ENCODE data around the gene ST3GAL4.
"Not testable (repeated sequence)": the region's sequence is repeated elsewhere in the genome, so short reads cannot be mapped to it uniquely, and the experiment has no call there.

ST3GAL4 gene

GRCh38 chr11:126366064-126366822, 10.8 kb downstream of the ST3GAL4 start:
- DNase-seq = no peak

GRCh38 chr11:126366823-126367654, 11.6 kb downstream of the ST3GAL4 start:
- not testable (repeated sequence) for DNase-seq

DNA sequence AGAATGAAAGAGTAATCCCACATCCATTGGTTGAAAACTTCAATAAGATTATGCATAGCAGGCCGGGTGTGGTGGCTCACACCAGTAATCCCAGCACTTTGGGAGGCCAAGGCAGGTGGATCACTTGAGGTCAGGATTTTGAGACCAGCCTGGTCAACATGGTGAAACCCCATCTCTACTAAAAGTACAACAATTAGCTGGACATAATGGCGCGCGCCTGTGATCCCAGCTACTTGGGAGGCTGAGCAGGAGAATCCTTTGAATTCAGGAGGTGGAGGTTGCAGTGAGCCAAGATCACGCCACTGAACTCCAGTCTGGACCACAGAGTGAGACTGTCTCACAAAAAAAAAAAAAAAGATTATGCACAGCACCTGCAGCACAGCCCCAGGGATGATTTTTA, 12.3 kb downstream of the ST3GAL4 start:
- not testable (repeated sequence) for DNase-seq

DNA sequence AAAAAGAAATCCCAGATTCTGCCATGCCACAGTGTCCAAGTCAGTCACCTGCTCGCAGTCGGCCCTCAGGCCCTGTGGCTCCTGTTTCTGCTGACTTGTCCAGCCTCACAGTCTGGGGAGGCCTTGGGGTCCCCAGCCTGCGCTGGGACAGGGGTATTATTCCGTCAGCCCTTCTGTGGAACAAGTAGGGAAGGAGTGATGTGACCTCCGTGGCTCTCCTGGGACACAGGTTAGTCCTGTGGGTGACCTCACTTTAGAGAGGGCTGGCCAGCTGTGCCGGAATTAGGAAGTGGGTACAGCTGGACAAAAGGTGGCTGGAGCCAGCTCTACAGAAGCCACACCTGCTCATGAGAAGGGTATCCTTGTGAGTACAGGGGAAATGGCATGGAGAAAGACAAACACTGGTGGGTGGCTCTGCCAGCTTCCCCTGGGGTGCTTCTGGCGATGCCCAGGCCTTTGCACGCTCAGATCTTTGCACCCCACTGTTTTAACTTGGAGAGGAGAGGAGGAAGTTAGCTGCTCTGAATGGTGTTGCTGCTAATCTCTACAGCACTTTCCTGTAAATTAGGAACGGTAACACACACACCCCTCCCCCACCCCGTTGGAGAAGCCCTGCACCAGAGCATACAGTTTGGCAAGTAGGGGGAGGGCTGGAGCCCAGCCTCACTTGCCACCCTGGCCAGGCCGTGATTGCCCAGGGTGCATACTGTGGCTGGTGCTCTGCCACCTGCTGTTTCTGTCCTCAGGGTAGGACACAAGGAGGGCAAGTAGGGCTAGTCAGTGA, 13.0 kb downstream of the ST3GAL4 start:
- not testable (repeated sequence) for DNase-seq

DNA sequence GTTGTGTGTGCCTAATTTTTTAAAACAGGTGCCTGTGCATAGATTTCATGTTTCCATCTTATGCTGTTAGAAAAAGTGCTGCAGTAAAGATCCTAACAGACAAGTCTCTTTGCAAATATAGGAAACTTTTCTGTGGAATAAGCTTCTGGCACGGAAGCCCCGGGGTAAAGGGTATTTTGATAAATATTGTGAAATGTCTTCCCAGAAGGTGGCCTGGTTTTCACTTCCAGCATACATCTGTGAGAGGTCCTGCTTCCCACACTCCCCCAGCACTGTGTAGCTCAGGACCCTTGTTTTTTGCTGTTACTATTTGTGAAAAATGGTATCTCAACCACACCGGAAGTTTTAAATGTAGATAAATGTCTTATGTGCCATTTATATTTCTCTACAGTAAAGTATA, 14.5 kb downstream of the ST3GAL4 start:
- no peak for DNase-seq

DNA sequence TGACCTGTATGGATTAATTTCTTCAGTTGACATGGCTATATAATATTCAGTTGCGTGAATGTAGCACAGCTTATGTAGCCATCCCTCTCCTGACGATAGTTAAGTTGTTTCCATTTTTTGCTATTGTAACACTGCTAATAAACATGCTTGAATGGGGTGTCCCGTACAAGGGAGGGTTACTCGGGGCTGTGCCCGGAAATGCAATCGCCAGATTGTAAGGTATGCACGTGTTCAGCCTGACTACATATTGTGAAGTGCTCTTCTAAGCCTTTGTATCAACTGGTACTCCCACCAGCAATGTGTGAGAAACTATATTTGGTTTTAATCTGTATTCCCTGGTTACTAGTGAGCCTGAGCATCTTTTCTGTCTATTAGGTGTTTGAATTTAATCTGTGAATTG, 16.1 kb downstream of the ST3GAL4 start:
- DNase-seq = no peak

DNA sequence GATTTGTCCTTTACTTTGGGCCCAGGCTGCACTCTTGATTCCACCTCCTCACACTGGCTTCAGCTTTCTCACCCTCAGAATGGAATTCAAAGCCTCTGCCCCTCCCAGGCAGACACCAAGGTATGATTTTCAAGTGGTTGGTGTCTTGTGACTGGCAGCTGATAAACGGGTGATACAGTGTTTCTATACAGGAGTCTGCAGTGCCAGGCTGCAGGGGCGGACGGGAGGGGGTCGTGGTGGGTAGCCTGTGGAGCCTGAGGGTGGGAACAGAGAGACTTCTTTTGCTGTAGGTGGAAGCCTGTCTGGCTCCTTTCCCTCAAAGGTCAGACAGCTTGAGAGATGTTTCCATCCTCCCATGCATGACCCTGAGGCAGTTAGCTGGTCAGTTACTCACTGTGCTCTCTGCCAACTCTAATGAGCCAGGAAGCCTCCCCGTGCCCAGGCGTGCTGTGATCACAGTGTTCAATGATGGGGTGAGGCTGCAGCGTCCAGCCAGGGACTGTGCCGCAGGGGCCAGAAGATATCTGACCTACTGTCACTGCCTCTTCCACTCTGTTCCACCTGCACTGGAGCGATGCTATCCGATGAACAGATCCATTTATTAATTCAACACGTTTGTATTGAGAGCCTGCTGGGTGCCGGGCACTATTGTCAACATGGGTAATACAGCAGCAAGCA, 18.0 kb downstream of the ST3GAL4 start:
- not testable (repeated sequence) for DNase-seq

GRCh38 chr11:126374562-126375300, 19.2 kb downstream of the ST3GAL4 start:
- DNase-seq = not testable (repeated sequence)

- DNase-seq = no peak
Observed at GRCh38 chr11:126375726-126376125, 20.2 kb downstream of the ST3GAL4 start.

GRCh38 chr11:126378763-126379162, 23.3 kb downstream of the ST3GAL4 start:
- DNase-seq = no peak

DNA sequence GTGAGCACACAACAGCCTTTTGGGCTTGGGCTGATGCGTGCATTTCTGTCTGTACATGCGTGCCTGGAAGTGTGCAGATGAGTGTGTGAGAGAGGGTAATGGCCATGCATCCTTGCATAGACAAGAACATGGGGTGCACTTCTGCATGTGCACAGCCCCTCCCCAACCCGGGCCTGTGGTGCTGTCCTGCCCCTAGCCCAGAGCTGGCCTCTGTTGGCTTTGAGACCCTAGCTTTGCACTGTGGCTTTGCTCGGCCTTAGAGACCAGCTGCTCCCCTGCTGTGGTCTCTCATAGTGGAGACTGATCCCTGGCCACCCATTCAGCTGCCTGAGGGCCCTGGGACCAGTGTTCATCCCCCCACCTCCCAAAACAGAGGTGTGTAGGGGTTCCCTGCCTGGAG, 25.4 kb downstream of the ST3GAL4 start:
- no peak for DNase-seq

GRCh38 chr11:126381960-126382359, 26.5 kb downstream of the ST3GAL4 start:
- DNase-seq = not testable (repeated sequence)

DNA sequence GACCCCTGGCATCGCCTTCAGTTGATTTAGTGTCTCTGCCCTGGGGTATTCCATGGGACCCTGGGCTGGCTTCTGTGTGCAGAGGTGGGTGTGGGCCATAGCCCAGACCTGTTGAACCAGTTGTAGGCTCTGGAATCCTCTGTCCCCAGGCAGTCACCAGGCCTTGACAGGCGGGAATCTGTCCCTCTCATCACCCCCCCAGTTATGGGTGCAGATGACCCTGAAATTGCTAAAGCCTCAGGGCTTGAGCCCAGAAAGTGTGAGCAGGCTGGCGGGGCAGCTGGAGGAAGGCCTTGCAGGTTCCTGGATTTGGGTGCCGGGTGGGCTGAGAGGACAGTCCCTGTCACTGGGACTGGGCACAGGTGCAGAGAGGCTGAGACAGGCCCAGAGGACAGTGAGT, 27.2 kb downstream of the ST3GAL4 start:
- DNase-seq = not testable (repeated sequence)

DNA sequence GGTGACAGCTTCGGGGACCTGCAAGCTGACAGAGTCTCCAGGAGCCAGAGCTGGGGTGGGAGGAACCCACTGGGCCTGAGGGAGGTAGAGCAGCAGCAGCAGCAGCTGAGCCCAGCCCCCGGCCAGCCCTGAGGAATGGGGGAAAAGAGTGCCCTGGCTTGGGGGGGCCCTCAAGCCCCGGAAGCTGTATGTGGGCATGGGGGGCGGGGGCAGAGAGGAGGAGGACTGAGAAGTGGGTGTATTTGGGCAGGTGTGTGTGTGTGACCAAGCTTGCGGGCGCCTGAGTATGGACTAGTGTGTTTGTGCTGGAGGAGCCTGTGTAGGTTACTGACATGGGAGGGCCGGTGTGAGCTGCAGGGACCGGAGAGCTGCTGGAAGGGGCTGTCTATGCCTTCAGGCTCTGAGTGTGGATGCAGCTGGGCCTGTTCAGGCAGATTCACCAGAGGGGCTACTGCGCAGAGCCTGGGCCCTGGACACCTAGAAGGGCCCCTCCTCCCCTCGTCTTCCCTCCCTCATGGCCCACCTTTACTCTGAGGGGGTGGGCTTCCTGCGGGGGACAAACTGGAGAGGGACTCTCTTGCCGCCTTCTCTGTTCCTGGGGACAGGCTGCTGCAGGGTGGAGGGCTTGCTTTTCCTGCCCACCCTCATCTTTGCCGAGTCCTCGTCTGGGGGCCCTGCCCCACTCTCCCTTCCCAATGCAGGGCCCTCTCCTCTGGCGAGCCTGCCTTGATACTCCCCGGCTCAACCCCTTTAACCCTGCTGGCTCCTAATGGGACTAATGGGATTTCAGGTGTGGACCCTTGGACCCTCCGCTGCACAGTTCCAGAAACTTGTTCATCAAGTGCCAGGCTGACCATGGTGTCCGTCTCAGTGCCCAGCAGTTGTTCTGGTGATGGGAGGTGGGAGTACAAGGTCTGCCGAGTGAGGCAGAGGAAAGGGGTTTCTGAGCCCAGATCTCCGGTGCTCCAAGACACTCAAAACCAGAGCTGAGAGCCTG, 28.2 kb downstream of the ST3GAL4 start:
- no peak for DNase-seq

DNA sequence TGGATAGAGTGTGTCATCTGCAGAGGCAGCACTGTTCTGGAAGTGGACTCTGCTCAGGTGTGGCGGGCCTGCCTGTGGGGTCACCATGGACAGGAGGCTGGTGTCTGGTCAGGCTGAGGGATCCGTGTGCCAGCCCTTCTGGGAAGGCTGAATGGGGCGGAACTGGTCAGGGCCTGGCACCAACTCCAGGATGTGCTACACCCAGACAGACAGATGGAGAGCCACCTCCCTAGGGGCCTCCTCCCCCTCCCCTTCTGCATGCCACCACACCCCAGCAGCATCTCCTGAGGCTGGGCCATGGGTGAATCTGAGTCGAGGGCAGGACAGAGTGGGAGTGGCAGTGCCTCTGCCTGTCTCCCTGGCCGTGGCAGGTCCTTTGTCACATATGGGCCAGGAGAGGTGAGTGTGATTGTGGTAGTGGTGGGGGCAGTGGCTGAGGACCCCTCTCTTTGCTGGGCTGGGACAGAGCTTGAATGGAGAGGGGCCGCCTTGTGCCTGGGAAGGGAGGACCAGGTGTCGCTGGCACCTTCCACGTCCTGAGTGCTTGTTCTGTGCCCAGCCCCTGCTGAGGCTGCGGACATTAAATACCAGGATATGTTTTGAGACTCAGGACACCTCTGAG, 29.1 kb downstream of the ST3GAL4 start:
- no peak for DNase-seq

DNA sequence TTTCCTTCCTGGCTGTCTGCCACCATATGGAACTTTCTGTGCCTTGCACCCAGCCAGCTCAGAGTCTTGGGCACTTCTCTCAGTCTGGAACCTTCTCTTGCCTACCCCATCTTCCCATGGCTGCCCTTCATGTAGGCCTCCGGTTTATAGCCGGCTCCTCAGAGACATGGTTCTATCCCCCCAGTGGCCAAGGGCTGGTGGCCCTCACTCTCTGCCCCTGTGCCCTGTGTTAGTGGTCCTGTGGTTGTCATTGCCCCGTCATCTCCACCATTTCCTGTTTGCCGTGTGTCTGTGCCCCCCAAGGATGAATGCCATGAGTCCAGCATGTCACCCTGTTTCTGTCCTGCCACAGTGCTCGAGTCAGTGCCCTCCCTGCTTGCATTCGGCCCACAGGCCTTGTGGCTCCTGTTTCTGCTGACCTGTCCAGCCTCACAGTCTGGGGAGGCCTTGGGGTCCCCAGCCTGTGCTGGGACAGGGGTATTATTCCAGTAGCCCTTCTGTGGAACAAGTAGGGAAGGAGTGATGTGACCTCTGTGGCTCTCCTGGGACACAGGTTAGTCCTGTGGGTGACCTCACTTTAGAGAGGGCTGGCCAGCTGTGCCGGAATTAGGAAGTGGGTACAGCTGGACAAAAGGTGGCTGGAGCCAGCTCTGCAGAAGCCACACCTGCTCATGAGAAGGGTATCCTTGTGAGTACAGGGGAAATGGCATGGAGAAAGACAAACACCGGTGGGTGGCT, 30.7 kb downstream of the ST3GAL4 start:
- no peak for DNase-seq

DNA sequence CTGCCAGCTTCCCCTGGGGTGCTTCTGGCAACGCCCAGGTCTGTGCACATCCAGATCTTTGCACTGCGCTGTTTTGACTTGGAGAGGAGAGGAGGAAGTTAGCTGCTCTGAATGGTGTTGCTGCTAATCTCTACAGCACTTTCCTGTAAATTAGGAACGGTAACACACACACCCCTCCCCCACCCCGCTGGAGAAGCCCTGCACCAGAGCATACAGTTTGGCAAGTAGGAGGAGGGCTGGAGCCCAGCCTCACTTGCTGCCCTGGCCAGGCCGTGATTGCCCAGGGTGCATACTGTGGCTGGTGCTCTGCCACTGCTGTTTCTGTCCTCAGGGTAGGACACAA, 31.2 kb downstream of the ST3GAL4 start:
- not testable (repeated sequence) for DNase-seq

DNA sequence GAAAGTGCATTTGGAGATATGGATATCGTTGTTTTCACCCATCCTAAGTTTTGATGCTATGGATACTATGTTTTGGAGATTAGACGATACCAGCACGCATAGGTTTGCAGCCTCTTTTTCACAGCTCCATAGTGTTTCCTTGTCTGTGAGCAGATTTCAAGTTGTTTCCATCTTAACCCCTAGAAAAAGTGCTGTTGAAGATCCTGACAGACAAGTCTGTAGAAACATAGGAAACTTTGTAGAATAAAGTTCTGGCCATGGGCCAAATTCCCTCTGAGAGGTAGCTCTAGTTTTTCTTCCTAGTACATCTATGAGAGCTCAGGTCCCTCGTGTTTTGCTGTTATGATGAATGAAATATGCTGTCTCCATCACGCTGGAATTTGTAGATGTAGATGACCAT, 32.4 kb downstream of the ST3GAL4 start:
- DNase-seq = no peak

DNA sequence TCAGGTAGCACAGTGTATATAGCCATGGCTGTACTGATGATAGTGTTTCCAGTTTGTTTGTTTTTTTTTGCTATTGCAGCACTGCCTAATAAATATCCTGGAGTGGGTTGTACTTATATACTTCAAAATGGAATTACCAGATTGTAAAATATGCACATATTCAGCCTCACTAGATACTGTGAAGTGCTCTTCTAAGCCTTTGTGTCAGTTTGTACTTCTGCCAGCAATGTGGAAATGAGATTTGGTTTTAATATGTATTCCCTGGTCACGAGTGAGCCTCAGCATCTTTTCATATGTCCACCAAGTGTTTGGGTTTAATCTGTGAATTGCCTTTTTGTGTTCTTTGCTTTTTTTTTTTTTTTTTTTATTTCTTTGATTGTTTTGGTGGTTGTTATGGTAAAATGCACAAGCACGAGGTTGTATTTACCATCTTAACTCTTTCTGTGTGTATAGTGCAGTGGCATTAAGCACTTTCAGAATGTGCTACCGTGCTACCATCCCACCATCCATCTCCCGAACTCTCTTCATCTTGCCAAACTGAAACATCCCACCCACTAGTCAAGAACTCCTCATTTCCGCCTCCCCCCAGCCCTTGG, 34.9 kb downstream of the ST3GAL4 start:
- DNase-seq = no peak
